Activated T-cell treated with anti-CD3 and anti-CD28 coated beads for 48 hours (primary cell): Measurements from ENCODE around the gene PTH1R.

Source experiments
- DNase-seq: peaks from one replicate; pipeline ENCODE4 v3.0.0-alpha.2; 2020; ENCODE audit warnings: low read depth

Gene PTH1R

GRCh38 chr3:46849686-46850467, 27.6 kb upstream of the PTH1R start:
- no peak for DNase-seq

DNA sequence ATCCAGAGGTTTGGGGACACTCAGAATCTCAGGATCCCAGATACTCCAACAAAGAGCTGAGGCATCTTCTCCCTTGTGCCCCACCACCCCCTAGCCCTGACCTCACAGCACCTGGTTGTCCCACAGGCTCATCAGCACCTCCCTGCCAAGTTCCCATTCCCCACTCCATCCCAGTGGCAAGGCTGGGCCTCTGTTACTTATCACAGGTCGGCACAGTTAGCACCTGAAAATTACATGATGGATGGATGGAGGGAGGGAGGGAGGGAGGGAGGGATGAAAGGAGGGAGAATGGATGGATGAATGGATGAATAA, 27.1 kb upstream of the PTH1R start:
- no peak for DNase-seq

- DNase-seq = no peak
Measured at GRCh38 chr3:46851364-46852333, 25.9 kb upstream of the PTH1R start.

DNA sequence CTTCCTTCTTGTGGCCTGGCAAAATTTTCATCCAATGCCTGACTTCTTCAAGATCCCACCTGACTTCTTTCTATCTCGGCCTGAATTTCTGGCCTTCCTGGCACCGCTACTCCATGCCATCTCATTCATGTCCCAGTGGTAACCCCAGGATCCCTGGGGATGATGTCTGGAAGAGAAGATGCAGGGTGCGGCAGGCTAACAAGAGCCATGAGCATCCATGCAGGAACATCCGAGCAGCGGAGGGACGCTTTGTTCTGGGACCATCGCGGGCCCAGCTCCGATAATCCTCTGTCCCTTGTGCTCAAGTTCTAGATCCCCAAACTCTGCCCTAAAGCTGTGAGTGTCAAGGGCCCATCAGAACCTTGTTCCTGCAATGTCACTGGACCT, 25.2 kb upstream of the PTH1R start:
- DNase-seq = no peak

DNA sequence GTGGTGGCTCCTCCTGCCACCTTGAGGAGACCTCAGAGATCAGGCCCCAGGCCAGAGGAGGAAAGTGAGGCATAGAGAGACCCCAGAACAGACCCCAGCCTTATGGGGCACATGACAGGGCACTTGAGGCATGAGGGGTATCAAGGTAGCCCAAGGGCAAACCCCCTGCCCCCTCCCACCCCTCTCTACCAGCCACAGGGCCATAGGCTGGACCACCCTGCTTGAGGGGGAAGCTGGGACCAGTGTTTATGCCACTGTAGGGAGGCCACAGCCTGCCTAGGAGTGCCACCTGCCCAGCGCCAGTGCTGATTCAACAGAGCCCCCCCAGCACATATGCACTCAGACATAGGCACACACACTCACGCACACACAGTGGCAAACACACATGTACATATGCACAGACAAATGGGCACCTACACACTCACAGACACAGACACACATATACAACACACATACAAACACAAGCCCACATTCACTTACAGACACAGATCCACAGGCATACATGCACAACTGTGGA, 24.6 kb upstream of the PTH1R start:
- no peak for DNase-seq

- no peak for DNase-seq
Measured at GRCh38 chr3:46853441-46854415, 23.8 kb upstream of the PTH1R start.

- DNase-seq = no peak
Measured at GRCh38 chr3:46854555-46854991, 22.9 kb upstream of the PTH1R start.

DNA sequence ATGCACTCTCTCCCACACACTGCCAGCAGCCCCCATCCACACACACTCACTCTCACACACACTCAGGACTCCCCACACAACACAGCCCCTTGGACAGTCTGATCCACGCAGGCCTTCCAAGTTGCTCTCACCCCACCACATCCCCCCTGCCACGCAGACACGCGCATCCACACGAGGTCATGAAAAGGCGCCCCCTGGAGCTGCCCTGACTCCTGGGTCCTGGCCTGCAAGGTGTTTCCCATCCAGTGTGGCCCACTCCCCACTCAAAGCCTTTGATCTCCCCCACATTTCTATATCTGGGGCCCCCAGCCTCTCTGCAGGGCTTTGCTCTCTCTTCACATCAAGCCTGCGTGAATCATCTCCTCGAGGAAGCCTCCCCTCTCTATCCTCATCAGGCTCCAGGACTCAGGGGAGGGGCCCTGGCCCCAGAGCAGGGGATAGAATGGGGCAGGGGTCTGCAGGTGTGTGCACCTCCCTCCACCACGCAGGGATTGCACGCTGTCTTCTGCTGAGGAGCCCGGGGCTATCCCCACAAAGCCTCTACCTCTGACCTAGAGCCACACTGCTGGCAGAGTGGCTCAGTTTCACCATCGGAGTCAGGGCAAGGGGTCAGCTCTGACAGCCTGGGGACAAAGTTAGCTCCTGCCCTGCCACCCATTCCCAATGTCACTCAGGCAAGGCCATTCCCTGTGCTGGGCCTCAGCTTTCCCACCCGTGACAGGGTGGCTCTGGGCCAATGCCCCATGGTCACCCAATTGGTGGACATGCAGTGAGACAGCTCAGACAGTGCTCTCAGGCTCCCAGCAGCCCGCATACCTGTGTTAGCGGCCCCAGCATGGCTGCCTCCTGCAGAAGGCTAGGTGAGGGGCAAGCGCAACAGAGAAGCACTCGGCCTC, 20.7 kb upstream of the PTH1R start:
- no peak for DNase-seq

- DNase-seq = no peak
Measured at GRCh38 chr3:46857485-46858341, 19.8 kb upstream of the PTH1R start.

GRCh38 chr3:46858456-46858855, 19.1 kb upstream of the PTH1R start:
- no peak for DNase-seq

DNA sequence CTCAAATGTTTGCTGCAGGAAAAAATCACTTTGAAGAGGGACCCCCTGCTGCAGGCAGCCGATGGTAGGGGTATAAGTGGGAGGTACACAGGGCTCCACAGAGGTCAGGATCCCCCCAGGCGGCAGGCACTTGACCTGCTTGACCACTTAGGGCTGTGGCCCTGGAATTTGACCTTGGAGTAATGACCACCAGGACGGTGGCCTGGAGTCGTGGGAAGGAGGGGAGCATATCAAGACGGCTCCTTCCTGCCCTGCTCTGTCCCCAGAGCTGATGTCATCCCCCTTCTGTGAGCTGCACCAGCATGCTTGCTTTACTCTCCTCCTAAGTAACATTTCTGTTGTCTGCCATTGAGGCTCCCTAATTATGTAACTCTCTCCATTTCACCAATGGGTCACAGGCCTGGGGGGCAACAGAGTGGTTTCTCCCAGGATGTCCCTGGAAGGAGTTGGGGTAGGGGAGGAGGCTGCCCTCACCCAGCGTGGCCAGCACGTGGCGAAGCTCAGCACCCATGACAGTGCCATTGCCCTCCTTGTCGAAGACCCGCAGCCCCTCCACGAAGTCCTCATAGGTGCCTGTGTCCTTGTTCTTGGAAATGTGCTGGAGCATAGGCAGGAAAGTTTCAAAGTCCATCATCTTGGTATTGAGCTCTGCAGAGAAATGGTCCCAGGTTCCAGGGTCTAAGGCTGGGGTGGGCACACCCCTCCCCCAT, 18.4 kb upstream of the PTH1R start:
- DNase-seq = no peak

GRCh38 chr3:46860017-46860809, 17.3 kb upstream of the PTH1R start:
- DNase-seq = peak; percentile 23

GRCh38 chr3:46860810-46861604, 16.5 kb upstream of the PTH1R start:
- no peak for DNase-seq

GRCh38 chr3:46861605-46862368, 15.7 kb upstream of the PTH1R start:
- DNase-seq = no peak

DNA sequence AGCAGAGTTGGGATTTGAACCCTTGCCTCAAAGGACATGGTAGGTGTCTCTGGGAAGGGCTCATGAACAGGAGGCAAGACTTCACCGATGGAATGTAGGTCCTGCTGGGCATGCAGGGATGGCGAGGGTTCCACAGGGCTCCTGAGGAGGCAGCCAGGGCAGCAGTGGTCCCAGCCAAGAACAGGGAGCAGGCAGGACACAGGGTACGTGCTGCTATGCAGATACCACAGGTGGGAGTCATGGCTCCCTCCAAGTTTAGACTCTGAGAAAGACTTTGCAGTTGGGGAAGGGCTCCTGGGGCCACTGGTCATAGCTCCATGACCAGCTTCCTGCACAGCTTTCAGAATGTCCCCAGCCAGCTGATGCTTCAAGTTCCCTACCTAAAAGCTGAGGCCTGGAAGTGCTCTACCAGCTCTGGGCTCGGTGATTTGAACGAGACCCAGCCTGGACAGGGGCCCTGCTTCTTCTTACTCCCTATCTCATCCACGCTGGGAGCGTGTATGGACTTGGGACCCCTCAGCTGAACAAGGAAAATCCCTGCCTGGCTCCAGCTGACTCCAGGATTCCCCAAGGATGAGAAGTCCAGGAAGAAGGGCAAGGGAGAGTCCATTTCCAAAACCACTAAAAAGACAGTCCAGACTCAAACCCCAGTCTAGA, 15.0 kb upstream of the PTH1R start:
- no peak for DNase-seq

GRCh38 chr3:46863261-46863782, 14.2 kb upstream of the PTH1R start, which contains the start of gene MYL3:
MYL3 (minus strand) TSS chr3:46863444; CDS start chr3:46863390, 54 bp downstream.
- DNase-seq = no peak
